ENCODE data around the gene SEC24D. TPM values are rescaled to one million over a fixed set of nuclear protein-coding genes. Genes with fewer than 3 reads are reported as not detected.

SEC24D gene, protein sequence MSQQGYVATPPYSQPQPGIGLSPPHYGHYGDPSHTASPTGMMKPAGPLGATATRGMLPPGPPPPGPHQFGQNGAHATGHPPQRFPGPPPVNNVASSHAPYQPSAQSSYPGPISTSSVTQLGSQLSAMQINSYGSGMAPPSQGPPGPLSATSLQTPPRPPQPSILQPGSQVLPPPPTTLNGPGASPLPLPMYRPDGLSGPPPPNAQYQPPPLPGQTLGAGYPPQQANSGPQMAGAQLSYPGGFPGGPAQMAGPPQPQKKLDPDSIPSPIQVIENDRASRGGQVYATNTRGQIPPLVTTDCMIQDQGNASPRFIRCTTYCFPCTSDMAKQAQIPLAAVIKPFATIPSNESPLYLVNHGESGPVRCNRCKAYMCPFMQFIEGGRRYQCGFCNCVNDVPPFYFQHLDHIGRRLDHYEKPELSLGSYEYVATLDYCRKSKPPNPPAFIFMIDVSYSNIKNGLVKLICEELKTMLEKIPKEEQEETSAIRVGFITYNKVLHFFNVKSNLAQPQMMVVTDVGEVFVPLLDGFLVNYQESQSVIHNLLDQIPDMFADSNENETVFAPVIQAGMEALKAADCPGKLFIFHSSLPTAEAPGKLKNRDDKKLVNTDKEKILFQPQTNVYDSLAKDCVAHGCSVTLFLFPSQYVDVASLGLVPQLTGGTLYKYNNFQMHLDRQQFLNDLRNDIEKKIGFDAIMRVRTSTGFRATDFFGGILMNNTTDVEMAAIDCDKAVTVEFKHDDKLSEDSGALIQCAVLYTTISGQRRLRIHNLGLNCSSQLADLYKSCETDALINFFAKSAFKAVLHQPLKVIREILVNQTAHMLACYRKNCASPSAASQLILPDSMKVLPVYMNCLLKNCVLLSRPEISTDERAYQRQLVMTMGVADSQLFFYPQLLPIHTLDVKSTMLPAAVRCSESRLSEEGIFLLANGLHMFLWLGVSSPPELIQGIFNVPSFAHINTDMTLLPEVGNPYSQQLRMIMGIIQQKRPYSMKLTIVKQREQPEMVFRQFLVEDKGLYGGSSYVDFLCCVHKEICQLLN
- 13.9 to 18.7 TPM (median 15.7 TPM) in 5 replicates for total RNA-seq (2022; extraction: Qiagen RNA extraction; ENCODE audit: low read depth)

DNA sequence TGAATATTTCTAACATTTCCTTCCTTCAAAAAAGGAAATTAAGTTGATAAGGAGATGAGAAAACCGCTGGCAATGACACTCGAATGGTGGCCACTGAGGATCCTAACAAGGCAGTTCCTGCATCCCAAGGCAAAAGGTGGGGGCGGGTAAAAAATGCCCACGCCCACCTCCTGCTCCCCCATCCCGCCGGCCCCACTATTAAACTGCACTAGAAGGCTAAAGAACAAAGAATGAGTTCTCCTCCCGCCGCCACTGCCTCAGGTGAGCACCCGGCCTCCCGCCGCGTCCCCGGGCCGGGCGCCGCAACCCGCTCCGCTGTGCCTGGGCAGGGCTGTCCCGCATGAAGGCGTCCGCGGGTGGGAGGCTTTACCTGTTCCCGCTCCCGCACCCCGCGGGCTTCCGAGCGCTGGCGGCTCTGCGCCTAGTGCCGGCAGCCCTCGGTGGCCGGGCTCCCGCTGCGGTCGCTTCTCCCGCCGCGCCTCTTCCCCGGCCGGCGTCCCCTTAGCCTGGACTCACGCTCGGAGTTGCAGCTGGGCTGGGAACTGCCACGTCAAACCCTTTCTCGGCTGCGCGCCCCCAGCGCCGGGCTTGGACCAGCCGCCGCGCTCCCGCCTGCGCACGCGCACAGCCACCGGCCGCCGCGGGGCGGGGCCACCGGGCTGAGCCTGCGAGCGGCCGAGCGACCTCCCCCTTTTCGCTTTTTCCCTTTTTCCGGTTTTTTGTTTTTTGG, at the start of gene SEC24D:
Gene SEC24D (minus strand): TSS at position 556 of the 730 bp plus-strand sequence. CDS start 2,430 bp downstream, outside the sequence.

DNA sequence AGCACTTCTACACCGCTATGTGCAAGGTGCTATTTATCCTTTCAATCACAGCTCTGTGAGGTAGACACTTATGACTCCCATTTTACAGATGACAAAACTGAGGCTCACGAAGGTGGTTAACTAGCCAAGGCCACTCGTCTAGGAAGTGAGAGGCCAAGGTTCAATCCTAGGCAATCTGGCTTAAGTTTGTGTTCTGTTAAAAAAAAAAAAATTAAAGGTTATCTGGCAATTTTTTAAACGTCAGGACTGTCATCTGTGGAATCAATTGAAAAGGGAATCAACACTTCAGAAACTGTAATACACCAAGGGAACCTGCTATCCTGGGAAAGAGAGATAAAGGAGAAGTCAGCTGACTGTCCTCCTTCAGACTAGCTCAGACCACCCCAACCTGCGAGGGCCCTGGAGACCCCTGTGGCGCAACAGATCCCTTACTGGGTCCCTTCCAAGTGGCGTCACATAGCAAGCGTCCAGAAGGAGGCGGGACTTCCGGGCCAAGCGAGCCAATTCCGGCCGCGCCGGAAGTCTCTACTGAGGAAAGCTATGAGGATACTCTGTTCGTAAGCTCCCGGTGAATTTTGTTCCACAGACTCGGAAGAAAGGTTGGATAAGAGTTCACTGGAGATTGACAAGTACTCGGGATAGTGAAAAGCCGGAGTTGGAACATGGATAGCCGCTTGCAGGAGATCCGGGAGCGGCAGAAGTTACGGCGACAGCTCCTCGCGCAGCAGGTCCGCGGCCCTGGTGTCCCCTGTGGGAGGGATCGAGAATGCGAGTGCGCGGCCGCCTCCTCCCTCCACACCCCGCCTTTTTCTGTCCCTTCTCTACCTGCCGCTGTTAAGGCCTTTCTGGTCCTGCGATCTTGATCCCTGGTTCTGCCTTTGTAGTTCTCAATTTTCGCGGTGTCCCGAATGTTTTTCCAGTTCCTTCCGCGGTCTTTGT, 150.8 kb downstream of the SEC24D start, which contains the start of gene METTL14:
Gene METTL14 (plus strand): TSS at position 520 of the 939 bp plus-strand sequence. CDS start 143 bp downstream, at position 663.

Other genes with a start within 250 kb of the SEC24D start
- 13.0 to 19.5 TPM (median 14.9 TPM) in 5 replicates for gene METTL14, start 150.7 kb downstream of the SEC24D start, total RNA-seq (2022; extraction: Qiagen RNA extraction; ENCODE audit: low read depth)
- gene SYNPO2, start 52.7 kb upstream of the SEC24D start, total RNA-seq (2022; extraction: Qiagen RNA extraction; ENCODE audit: low read depth): 0.73 to 1.3 TPM (median 1.1 TPM) in 5 replicates

All from A549 treated with GW870086 at 1 μM for 4 hours (cell line).